Fibroblast of mammary gland (primary cell): Measurements from ENCODE around the gene TAOK1.

Source experiments
- DNase-seq: peaks from one replicate; pipeline ENCODE4 v3.0.0-alpha.2; 2010; ENCODE audit warnings: low read depth
- H3K4me3 ChIP-seq: 2 replicates; pipeline ENCODE4 v1.5.1; 2011; ENCODE audit warnings: low read depth, mild to moderate bottlenecking, low read length, moderate library complexity; ENCODE audit not compliant: control insufficient read depth
- TF ChIP-seq, protein P1 (sequence below): conservative IDR thresholded peaks from 2 replicates; pipeline ENCODE4 v1.5.1; 2011; ENCODE audit warnings: low read depth, low read length, inconsistent platforms; ENCODE audit not compliant: control insufficient read depth, insufficient read depth

TAOK1 gene

DNA sequence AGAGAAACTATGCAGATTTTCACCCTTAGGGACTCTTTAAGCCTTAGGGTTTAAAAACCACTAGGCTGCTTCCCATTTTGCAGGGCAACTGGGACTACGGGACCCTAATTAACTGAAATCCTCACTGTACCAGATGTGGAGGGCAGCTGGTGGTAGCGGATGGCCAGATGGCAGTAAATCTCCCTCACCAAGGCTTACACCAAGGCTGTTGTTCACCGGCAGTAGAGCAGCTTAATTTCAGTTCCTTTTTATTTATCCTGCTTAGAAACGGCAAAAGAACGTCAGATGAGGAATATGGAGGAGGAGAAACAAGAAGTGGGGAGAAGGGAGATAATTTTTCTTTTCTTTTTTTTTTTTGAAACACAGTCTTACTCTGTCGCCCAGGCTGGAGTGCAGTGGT lies 170.2 kb downstream of the TAOK1 start:
- TF ChIP-seq, protein P1, sequence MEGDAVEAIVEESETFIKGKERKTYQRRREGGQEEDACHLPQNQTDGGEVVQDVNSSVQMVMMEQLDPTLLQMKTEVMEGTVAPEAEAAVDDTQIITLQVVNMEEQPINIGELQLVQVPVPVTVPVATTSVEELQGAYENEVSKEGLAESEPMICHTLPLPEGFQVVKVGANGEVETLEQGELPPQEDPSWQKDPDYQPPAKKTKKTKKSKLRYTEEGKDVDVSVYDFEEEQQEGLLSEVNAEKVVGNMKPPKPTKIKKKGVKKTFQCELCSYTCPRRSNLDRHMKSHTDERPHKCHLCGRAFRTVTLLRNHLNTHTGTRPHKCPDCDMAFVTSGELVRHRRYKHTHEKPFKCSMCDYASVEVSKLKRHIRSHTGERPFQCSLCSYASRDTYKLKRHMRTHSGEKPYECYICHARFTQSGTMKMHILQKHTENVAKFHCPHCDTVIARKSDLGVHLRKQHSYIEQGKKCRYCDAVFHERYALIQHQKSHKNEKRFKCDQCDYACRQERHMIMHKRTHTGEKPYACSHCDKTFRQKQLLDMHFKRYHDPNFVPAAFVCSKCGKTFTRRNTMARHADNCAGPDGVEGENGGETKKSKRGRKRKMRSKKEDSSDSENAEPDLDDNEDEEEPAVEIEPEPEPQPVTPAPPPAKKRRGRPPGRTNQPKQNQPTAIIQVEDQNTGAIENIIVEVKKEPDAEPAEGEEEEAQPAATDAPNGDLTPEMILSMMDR: no peak

DNA sequence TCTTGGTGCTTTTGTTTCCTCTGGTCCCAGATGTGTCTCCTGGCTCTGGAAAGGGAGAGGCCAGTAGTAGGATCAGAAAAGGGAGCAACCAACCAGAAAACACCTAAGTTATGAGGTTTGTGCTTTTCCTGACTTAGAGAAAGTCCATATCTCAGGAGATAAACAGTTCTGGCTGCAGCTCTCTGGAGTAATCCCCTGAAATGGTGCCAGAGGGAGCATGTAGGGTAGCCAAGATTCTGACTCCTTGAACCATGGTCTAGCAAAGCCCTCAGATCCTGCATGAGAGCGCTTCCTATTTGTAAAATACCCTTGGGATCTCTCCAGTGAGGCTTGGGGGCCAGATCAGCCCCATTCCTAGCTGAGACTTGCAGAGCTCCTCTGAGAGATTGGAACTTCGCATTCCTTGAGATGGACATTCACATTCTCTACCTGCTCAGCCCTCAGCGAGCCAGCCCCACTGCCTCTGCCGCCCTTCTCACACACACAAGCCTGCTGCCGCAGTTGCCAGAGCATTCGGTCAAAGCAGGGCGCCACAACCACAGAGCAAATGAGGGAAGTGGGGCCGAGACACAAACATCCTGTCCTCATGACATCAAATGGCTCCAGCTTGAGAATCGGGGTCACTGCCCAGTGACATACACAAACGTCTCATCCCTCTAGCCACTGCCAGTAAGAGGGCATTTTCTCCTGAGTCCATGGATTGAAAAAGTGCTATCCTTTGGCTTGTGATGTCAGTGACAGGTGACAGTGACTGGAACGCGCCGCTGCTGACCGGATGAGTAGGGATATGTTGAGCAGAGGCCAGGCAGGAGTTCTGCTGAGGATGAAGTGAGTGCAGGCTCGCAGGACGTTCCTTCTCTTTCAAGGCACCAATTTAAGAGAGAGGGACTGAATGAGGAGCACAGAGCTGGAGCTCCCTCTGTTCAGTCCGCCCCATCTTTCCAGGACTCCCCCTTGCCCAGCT lies 171.7 kb downstream of the TAOK1 start:
- no peak overlapping the region for H3K4me3 ChIP-seq
- no peak for DNase-seq
- TF ChIP-seq, protein P1: no peak

More for the DNA sequence above, 170.2 kb downstream of the TAOK1 start:
- no peak for DNase-seq
- H3K4me3 ChIP-seq: no peak overlapping the region

DNA sequence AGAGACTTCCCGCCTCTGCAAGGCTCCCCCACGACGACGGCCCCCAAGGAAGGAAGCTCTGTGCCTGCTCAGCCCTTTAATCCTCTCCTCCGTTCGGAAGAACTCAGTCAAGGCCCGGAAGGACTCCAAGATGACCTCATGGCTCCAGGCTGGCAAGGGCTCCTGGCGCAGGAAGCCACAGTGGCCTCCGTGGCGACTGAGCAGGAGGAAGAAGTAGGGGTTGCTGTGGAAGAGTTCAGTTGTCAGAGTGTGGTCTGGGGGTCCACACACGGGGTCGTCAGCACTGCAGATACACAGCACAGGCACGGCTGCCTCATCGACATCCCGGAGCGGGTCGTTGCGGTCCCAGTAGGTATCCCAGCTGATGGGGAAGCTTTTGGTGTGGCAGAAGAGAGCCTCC lies 172.5 kb downstream of the TAOK1 start:
- DNase-seq: no peak
- no peak overlapping the region for H3K4me3 ChIP-seq
- TF ChIP-seq, protein P1: no peak

DNA sequence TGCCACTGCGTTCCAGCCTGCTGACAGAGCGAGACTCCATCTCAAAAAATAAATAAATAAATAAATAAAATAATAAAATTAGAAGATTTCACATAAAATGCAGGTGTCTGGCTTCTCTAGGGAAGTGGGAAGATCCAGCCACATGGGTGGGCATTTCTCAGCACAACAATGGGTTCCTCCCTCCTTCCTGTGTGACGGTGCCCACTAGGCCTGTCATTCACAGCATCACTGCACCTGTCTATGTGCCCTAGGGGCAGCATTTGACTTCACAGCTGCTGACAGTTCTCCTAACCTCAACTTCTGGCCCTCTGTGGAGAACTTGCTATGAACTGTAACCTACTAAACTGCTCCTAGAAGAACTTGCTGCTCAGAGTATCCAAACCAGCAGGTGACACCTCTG lies 173.7 kb downstream of the TAOK1 start:
- TF ChIP-seq, protein P1: no peak
- no peak for DNase-seq
- no peak overlapping the region for H3K4me3 ChIP-seq

DNA sequence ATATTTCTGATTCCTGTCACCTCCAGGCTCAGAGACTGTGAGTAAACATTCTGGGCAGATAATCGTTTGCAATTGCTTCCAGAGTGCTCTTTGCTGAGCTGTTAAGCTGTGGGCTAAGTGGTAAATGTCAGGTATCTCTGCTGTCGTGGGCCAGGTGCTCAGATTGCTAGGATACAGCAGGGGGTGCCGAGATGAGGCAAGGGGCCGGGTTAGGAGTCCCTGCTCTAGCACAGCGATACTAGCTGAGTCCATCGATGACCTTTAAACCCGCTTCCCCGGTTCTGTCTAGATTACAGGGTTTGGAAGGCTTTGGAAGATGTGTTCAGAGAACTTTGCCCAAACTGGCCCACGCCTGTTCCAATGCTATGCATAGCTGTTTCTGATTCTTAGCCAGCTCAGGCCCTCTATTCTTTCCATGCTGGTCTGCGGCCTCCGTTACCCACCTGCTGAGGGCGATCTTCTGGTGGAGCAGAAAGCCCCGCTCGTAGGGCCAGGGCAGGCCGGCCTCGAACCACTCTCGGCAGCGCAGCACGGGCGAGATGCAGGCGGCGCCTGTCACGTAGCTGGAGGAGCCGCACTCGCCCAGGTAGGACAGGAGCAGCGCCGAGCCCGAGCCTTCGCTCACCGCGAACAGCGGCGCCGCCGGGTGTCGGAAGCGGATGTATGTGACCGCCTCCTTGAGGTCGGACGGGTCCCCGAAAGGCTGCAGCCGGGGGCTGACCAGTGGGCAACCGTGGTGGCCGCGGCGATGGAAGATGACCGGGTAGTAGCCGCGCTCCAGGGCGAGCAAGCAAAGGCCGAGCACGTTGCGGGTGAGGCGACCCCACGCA lies 175.7 kb downstream of the TAOK1 start:
- TF ChIP-seq, protein P1: peak; percentile 0
- H3K4me3 ChIP-seq: peak overlapping the region; percentile 44
- no peak for DNase-seq

DNA sequence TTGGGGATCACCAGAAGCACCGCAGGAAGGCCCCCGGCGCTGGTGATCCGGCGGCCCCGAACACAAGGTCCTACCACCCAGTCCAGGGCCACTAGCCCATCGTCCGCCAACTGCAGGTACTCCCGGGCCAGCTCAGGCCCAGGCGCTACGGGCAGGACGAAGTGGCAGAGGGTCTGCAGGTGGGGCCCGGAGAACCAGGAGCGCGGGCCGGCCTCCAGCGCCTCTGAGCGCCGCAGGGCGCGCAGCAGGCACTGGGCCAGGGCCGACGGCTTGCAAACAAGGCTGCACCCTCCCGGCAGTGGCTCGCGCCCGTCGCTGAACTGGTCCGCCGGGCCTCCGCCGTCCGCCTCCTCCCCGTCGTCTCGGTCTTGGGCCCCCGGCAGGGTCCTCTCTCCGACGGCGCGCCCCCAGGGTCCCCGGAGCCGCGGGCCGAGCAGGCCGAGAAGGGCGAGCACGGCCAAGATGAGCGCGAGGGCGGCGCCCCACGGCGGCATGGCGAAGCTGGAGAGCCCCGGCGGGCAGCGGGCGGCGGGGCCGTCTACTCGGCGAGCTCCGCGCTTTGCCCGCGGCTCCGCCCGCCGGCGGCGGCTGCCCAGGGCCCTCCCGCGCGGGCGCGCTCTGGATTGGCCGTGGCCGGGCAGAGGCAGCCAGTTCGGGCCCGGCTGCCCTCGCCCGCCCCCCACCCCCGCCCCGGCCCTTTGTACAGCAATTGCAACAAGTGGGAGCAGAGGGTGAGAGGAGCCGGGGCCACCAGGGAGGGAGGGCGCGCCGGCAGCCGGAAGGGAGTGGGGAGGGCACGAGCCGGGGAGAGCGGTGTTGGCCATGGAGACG lies 176.5 kb downstream of the TAOK1 start, which contains the start of gene ABHD15:
TSS of gene ABHD15 (minus strand) at position 565 of the 831 bp plus-strand sequence. CDS start at position 494, 71 bp downstream.
- TF ChIP-seq, protein P1: no peak
- peak within 1 kb of the TSS; percentile 68 for H3K4me3 ChIP-seq

More for the DNA sequence above, 176.5 kb downstream of the TAOK1 start, which contains the start of gene ABHD15:
- DNase-seq: peak; percentile 67
